A549 (cell line): Measurements from ENCODE around the gene DLEU7. TPM values are rescaled to one million over a fixed set of nuclear protein-coding genes. Genes with fewer than 3 reads are reported as not detected.

Experiments
- ATAC-seq, 2 experiments: fragments of 200-7000 bp in 1 of 2; fragments of >200 bp in 1 of 2; cut with Nextera tagmentation in 1 of 2; cut with Tn5 transposase in 1 of 2; 3 replicates each; pipeline versions ENCODE4 v1.8.0 to v1.9.1; 2018 to 2020; ENCODE audit warnings: mild to moderate bottlenecking in 1 of 2, moderate library complexity in 1 of 2
- CTCF ChIA-PET: fragments of 300-600 bp; sonication (Branson Sonifier 250); formaldehyde crosslinking; extraction: SDS; loops from one replicate; lab custom pipeline; 2021; ENCODE audit warnings: antibody characterized with exemption, inconsistent platforms; lab: Yijun Ruan, JAX
- POLR2A ChIA-PET: fragments of 350-600 bp; formaldehyde crosslinking; extraction: SDS; loops from one replicate; lab custom pipeline; 2021; ENCODE audit warnings: antibody characterized with exemption, inconsistent platforms; lab: Yijun Ruan, JAX
- DNase-seq, 2 experiments: peaks; one replicate each; pipeline versions ENCODE4 v3.0.0 to v3.0.0-alpha.2; 2011 to 2016; ENCODE audit warnings: low read depth in 1 of 2, low spot score in 1 of 2
- FAIRE-seq: peaks from 2 replicates; lab custom pipeline; 2011; peaks lifted over from hg19 to GRCh38; lab: Jason Lieb, UNC
- H3K27ac ChIP-seq, 2 experiments: fragments of >200 bp; sonication (Bioruptor Twin); formaldehyde crosslinking; 3 replicates each; pipeline ENCODE4 v1.5.1; 2016 to 2017
- H3K4me1 ChIP-seq: fragments of >200 bp; sonication (Bioruptor Twin); formaldehyde crosslinking; 3 replicates; pipeline ENCODE4 v1.6.1; 2016
- H3K4me2 ChIP-seq: fragments of >200 bp; sonication (Bioruptor Twin); formaldehyde crosslinking; 3 replicates; pipeline ENCODE4 v1.6.1; 2016
- H3K4me3 ChIP-seq: fragments of >200 bp; sonication (Bioruptor Twin); formaldehyde crosslinking; 3 replicates; pipeline ENCODE4 v1.5.1; 2016
- H3K9me3 ChIP-seq: fragments of >200 bp; sonication (Bioruptor Twin); formaldehyde crosslinking; 3 replicates; pipeline ENCODE4 v1.6.1; 2016
- BCL3 ChIP-seq: fragments of >200 bp; sonication (Bioruptor Twin); formaldehyde crosslinking; IDR thresholded peaks from 3 replicates; pipeline ENCODE4 v1.6.1; 2016
- CBX2 ChIP-seq: fragments of 200-600 bp; sonication (generic); IDR thresholded peaks from 2 replicates; pipeline ENCODE4 v1.6.1; 2016; ENCODE audit warnings: low read depth, mild to moderate bottlenecking, borderline replicate concordance
- EHMT2 ChIP-seq: fragments of 200-600 bp; sonication (generic); IDR thresholded peaks from 2 replicates; pipeline ENCODE4 v1.6.1; 2016; ENCODE audit warnings: antibody characterized with exemption, low read depth, mild to moderate bottlenecking, moderate library complexity
- ELK1 ChIP-seq: fragments of 150-350 bp; IDR thresholded peaks from 2 replicates; pipeline ENCODE4 v1.6.1; 2014; ENCODE audit warnings: low read depth, mild to moderate bottlenecking, low read length
- EP300 ChIP-seq, 2 experiments: fragments of >200 bp; sonication (Bioruptor Twin); formaldehyde crosslinking; IDR thresholded peaks; 2 replicates in 1 of 2; 3 replicates in 1 of 2; pipeline ENCODE4 v1.6.1; 2016 to 2017
- ESRRA ChIP-seq: fragments of 150-350 bp; IDR thresholded peaks from 2 replicates; pipeline ENCODE4 v1.6.1; 2014; ENCODE audit warnings: mild to moderate bottlenecking, low read length, borderline replicate concordance
- FOSB ChIP-seq: fragments of 250-450 bp; sonication (Bioruptor Pico); IDR thresholded peaks from 2 replicates; pipeline ENCODE4 v1.5.0; 2020; ENCODE audit warnings: mild to moderate bottlenecking, moderate library complexity
- HDAC2 ChIP-seq: fragments of 200-600 bp; sonication (generic); IDR thresholded peaks from 2 replicates; pipeline ENCODE4 v1.6.1; 2016
- JUN ChIP-seq, 2 experiments: fragments of >200 bp; sonication (Bioruptor Twin); formaldehyde crosslinking; IDR thresholded peaks; 2 replicates in 1 of 2; 3 replicates in 1 of 2; pipeline ENCODE4 v1.6.1; 2016 to 2017
- MAFK ChIP-seq: fragments of 450-650 bp; IDR thresholded peaks from 2 replicates; pipeline ENCODE4 v1.6.1; 2014; ENCODE audit not compliant: partially characterized antibody
- MYC ChIP-seq: IDR thresholded peaks from 2 replicates; pipeline ENCODE4 v1.6.1; 2012; ENCODE audit warnings: mild to moderate bottlenecking, inconsistent platforms, low read length, improper control_type of control experiment, borderline replicate concordance
- NPAS2 ChIP-seq: fragments of 250-450 bp; sonication (Bioruptor Pico); IDR thresholded peaks from 2 replicates; pipeline ENCODE4 v1.8.0; 2022; ENCODE audit warnings: mild to moderate bottlenecking, moderate library complexity, borderline replicate concordance
- PHF8 ChIP-seq: fragments of 200-600 bp; sonication (generic); IDR thresholded peaks from 2 replicates; pipeline ENCODE4 v1.6.1; 2016; ENCODE audit warnings: low read depth, mild to moderate bottlenecking, antibody characterized with exemption, moderate library complexity, borderline replicate concordance
- POLR2A ChIP-seq: IDR thresholded peaks from 2 replicates; pipeline ENCODE4 v1.6.1; 2012; ENCODE audit warnings: mild to moderate bottlenecking, low read length
- POLR2AphosphoS2 ChIP-seq: conservative IDR thresholded peaks from 2 replicates; pipeline ENCODE4 v1.6.1; 2012; ENCODE audit warnings: low read length, improper control_type of control experiment, inconsistent platforms
- RCOR1 ChIP-seq: fragments of 150-350 bp; IDR thresholded peaks from 2 replicates; pipeline ENCODE4 v1.6.1; 2014; ENCODE audit warnings: antibody characterized with exemption, low read length, low read depth
- REST ChIP-seq: fragments of 200-600 bp; sonication (generic); IDR thresholded peaks from 2 replicates; pipeline ENCODE4 v1.6.1; 2016; ENCODE audit warnings: antibody characterized with exemption, mild to moderate bottlenecking, moderate library complexity
- SREBF2 ChIP-seq: fragments of 450-650 bp; IDR thresholded peaks from 2 replicates; pipeline ENCODE4 v1.6.1; 2014; ENCODE audit warnings: mild to moderate bottlenecking, moderate library complexity
- TP53 ChIP-seq: fragments of 250-450 bp; sonication (Bioruptor Pico); IDR thresholded peaks from 2 replicates; pipeline ENCODE4 v1.5.0; 2021; ENCODE audit warnings: mild to moderate bottlenecking, moderate library complexity
- ZC3H11A ChIP-seq: fragments of 450-650 bp; IDR thresholded peaks from 2 replicates; pipeline ENCODE4 v1.6.1; 2014; ENCODE audit warnings: antibody characterized with exemption, mild to moderate bottlenecking
- ZSCAN20 ChIP-seq: fragments of 250-450 bp; sonication (Bioruptor Pico); IDR thresholded peaks from 2 replicates; pipeline ENCODE4 v1.8.0; 2022; ENCODE audit warnings: mild to moderate bottlenecking, moderate library complexity
- WGBS: methylation state at CpG from one replicate; pipeline ENCODE4 v1.1.6; 2017; ENCODE audit errors: missing lambda C conversion rate; 5-methylcytosine and 5-hydroxymethylcytosine counted together
- polyA plus RNA-seq, 4 experiments: library from polyadenylated mRNA; depleted of rRNA in 3 of 4; stranded (reverse); fragments of >200 nt; fragmentation: RNase III in 1 of 4; extraction: RNeasy Plus Mini Kit Qiagen cat#74134 plus additional on column Dnase treatment in 1 of 4; gene quantifications; 2 replicates in 3 of 4; 3 replicates in 1 of 4; pipeline ENCODE4 v1.2.3, GENCODE V29; 2011 to 2017
- TF ChIP-seq, protein P1 (sequence below): IDR thresholded peaks from 2 replicates; pipeline ENCODE4 v1.6.1; 2012; ENCODE audit warnings: low read depth, borderline replicate concordance
- TF ChIP-seq, protein P2 (sequence below): fragments of 250-450 bp; sonication (Bioruptor Pico); IDR thresholded peaks from 2 replicates; pipeline ENCODE4 v1.5.0; 2020; ENCODE audit warnings: low read depth, mild to moderate bottlenecking, moderate library complexity
- TF ChIP-seq, protein P3 (sequence below): fragments of 250-450 bp; sonication (Bioruptor Pico); IDR thresholded peaks from 2 replicates; pipeline ENCODE4 v1.5.0; 2021; ENCODE audit warnings: mild to moderate bottlenecking, moderate library complexity, borderline replicate concordance

The DLEU7 gene
- polyA plus RNA-seq, 2 of the 4 experiments (the other 2 are of a cell fraction) = not detected

DNA sequence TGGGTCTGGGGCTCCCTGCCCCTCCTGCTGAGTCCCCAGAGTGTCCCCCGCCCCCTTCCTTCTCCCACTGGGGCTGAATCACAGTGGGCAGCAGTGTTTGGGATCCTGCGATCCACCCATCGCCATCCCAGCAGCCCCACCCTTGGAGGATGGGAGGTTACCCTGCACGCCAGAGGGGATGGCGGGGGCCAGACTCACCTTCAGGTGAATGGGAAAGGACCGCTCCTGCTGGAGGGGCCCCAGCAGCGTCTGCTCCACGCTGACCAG is 569 bp downstream of the DLEU7 start:
- CTCF ChIA-PET = no interaction called here
- TF ChIP-seq POLR2A = no peak
- no peak for TF ChIP-seq ZC3H11A
- no peak for TF ChIP-seq HDAC2
- H3K4me2 ChIP-seq = no peak overlapping the region

DNA sequence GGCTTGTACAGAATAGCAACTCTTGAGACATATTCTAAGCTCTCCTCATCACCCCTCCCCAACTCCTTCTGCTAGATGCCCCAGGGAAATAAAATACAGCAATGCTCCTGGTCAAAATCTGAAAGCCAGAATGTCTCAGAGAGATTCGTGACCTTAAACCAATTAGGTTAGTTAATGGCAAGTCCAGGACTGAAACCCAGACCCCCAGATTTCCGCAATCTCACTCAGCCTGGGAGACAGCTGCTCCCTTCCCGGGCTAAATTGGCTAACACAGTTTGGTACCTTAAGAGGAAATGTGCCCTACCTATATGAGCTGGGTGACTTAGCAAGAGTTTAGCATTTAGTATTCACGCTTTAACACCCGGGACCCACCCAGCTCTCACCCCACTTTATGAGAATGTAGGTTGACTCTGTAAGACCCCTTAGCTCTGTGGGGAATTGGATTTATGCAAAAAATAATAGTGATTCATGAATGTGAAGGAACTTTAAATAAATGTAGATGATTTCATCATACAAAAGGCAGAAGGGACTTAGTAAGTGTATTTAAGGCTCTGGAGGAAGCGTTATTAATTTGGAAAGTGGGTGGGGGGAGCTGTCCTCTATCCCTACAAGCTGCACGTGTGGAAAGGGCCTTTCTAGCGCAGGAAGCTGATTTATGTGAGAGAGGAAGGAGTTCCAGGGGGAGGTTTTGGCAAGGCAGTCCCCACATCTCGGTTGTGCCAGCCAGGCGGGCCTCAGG is 1.1 kb downstream of the DLEU7 start:
- WGBS = 55% methylated on average over 10 of the region's 10 CpGs
- TF ChIP-seq MYC (no peak), EHMT2 (no peak), NPAS2 (no peak), FOSB (CRISPR knock-in tag) (no peak), HDAC2 (no peak), SREBF2 (no peak), JUN (IDR thresholded peaks at IDR 0.05) (no peak), BCL3 (no peak), ZSCAN20 (CRISPR knock-in tag) (no peak), ESRRA (no peak), TP53 (CRISPR knock-in tag) (no peak), RCOR1 (no peak), CBX2 (no peak), POLR2AphosphoS2 (no peak)
- TF ChIP-seq, protein P1, sequence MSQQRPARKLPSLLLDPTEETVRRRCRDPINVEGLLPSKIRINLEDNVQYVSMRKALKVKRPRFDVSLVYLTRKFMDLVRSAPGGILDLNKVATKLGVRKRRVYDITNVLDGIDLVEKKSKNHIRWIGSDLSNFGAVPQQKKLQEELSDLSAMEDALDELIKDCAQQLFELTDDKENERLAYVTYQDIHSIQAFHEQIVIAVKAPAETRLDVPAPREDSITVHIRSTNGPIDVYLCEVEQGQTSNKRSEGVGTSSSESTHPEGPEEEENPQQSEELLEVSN = no peak
- CTCF ChIA-PET = no interaction called here
- Histone ChIP-seq H3K9me3 (no peaks in the 10 kb centered on the region), H3K4me1 (no peaks in the 10 kb centered on the region), H3K4me3 (no peak overlapping the region), H3K27ac (no peak overlapping the region), H3K4me2 (no peak overlapping the region)
- POLR2A ChIA-PET = no interaction called here
- DNase-seq (no peak), FAIRE-seq (no peak), ATAC-seq (no peak)

More for the DNA sequence above, 569 bp downstream of the DLEU7 start:
- WGBS = 40% methylated on average over 1 of the region's 8 CpGs
- no peak for DNase-seq
- Histone ChIP-seq H3K4me3 (no peak overlapping the region), H3K9me3 (no peaks in the 10 kb centered on the region), H3K4me1 (no peaks in the 10 kb centered on the region), H3K27ac (no peak overlapping the region)
- no peak for ATAC-seq
- no peak for FAIRE-seq
- POLR2A ChIA-PET = no interaction called here

- Histone ChIP-seq H3K27ac (no peak overlapping the region), H3K9me3 (no peaks in the 10 kb centered on the region), H3K4me1 (no peaks in the 10 kb centered on the region), H3K4me2 (no peak overlapping the region), H3K4me3 (no peak overlapping the region)
- WGBS = 63% methylated on average over 7 of the region's 7 CpGs
- ChIA-PET POLR2A (no interaction called here), CTCF (no interaction called here)
- FAIRE-seq = no peak
- no peak for DNase-seq
- no peak for ATAC-seq
- no peak for TF ChIP-seq ELK1
- TF ChIP-seq, protein P2, sequence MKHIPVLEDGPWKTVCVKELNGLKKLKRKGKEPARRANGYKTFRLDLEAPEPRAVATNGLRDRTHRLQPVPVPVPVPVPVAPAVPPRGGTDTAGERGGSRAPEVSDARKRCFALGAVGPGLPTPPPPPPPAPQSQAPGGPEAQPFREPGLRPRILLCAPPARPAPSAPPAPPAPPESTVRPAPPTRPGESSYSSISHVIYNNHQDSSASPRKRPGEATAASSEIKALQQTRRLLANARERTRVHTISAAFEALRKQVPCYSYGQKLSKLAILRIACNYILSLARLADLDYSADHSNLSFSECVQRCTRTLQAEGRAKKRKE (CRISPR knock-in tag) = no peak
- TF ChIP-seq, protein P3, sequence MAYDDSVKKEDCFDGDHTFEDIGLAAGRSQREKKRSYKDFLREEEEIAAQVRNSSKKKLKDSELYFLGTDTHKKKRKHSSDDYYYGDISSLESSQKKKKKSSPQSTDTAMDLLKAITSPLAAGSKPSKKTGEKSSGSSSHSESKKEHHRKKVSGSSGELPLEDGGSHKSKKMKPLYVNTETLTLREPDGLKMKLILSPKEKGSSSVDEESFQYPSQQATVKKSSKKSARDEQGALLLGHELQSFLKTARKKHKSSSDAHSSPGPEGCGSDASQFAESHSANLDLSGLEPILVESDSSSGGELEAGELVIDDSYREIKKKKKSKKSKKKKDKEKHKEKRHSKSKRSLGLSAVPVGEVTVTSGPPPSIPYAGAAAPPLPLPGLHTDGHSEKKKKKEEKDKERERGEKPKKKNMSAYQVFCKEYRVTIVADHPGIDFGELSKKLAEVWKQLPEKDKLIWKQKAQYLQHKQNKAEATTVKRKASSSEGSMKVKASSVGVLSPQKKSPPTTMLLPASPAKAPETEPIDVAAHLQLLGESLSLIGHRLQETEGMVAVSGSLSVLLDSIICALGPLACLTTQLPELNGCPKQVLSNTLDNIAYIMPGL = no peak
- TF ChIP-seq EP300 (IDR thresholded peaks at IDR 0.05) = no peak
- no peak for TF ChIP-seq REST
- TF ChIP-seq POLR2AphosphoS2 = no peak
- TF ChIP-seq PHF8 = no peak
- no peak for TF ChIP-seq SREBF2
- TF ChIP-seq MAFK = no peak
Observed at GRCh38 chr13:50841786-50842185, 1.7 kb downstream of the DLEU7 start.
